Measurements from ENCODE around the gene LPAR4. TPM values are rescaled to one million over a fixed set of nuclear protein-coding genes. Genes with fewer than 3 reads are reported as not detected.

Gene LPAR4
- total RNA-seq, 1 donor from 2014 or later, result 5.5 TPM

Other genes with a start within 250 kb of the LPAR4 start
- not detected for gene RTL3, start 88.4 kb upstream of the LPAR4 start, total RNA-seq
- gene P2RY10, start 197.7 kb downstream of the LPAR4 start, total RNA-seq, result not detected

Data from occipital lobe (tissue), 1 donor.